CD4-positive, alpha-beta T cell treated with Interleukin-10 for 1 hour (primary cell): ENCODE measurements around the gene INHBC.
A peak's percentile ranks its signal among the peaks of the same experiment; 100 is the strongest.

Experiments
- DNase-seq: peaks from one replicate; pipeline ENCODE4 v3.0.0-alpha.2; 2020

INHBC gene

GRCh38 chr12:57470286-57470969, 35.8 kb downstream of the INHBC start:
- DNase-seq: no peak

GRCh38 chr12:57470970-57471656, 36.5 kb downstream of the INHBC start:
- DNase-seq: no peak

GRCh38 chr12:57471661-57472060, 37.1 kb downstream of the INHBC start:
- no peak for DNase-seq

GRCh38 chr12:57472391-57472790, 37.8 kb downstream of the INHBC start:
- no peak for DNase-seq

- DNase-seq: no peak
These were observed 38.8 kb downstream of the INHBC start for GRCh38 chr12:57473392-57473791.

DNA sequence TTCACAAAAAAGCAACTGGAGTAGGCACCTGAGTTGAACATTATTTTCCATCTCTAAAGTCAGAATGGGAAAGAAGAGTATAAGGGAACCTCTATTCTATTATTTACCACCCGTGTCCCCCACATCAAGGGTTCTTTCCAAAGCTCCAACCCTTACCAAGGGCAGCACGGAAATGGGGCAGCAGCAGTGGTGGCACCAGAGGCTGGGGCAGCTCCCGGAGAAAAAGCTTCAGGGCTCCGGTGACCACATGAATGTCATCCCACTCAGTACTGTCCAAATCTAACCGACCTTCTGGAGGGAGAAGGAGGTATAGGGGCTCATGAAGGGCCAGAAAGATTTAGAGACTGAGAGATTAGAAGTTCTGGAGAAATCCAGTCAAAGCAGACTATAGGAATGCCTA, 39.3 kb downstream of the INHBC start:
- DNase-seq: no peak

GRCh38 chr12:57474430-57474829, 39.8 kb downstream of the INHBC start:
- no peak for DNase-seq

DNA sequence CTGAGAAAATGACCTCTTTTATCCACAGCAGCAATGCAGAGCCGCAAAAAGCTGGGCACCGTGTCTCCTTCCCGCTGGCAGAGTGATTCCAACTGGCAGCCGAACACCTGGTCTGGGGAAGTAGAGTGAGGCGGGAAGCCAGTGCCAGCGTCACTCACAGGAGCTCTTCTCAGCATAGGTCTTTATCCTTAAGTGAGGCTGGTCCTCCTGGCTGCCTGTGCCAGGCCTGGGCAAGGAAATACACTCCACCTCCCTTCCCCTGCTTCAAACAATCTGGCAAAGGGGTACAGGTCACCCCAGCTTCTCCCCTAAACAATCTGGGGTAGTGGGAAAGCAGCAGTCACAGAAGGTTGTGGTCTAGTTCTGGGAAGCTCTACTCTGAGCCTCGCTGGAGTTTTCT, 40.3 kb downstream of the INHBC start:
- no peak for DNase-seq

- no peak for DNase-seq
These were observed 40.9 kb downstream of the INHBC start for GRCh38 chr12:57475271-57476161.

DNA sequence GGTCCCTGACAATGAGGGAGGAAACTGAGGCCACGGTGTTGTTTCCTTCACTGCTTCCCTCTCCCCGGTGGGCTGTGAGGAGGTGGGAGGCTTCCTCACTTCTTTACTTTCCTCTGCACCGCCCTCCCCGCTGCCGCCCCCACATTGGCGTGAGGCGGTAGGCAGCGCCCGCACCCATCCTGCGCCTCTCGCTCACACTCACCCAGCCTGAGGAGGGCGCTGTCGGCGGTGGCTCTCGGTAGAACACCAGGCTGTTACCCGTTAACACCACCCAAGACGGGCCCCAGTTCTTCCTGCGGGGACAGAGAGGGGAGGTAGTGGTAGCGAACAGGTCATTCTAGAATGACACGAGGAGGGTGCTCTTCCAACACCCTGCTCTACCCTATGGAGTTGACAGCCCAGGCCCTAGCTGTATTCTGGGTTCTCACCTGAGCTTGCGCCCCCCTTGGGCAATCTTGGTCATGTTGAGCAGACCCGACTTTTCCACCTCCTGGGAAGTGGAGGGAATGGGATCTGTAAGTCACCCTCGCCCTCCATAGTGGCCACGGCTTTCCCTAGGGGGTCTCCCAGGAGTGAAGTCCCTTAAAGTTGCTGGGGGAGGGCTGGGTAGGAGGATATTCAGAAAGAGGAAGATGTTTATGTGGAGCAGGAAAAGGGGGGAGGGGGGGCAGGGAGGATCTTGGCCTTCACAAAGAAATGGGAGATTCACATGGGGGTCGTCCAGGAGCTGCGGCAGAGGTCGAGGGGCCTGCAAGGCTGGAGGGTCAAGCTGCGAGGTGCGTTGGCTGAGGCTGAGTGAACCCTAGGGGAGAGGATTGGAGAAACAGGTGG, 41.8 kb downstream of the INHBC start:
- DNase-seq: peak; percentile 82

- DNase-seq: no peak
These were observed 42.6 kb downstream of the INHBC start for GRCh38 chr12:57476993-57477709.

- DNase-seq: peak; percentile 78
These were observed 43.4 kb downstream of the INHBC start for GRCh38 chr12:57477710-57478681.

- DNase-seq: no peak
These were observed 44.4 kb downstream of the INHBC start for GRCh38 chr12:57479043-57479375.

DNA sequence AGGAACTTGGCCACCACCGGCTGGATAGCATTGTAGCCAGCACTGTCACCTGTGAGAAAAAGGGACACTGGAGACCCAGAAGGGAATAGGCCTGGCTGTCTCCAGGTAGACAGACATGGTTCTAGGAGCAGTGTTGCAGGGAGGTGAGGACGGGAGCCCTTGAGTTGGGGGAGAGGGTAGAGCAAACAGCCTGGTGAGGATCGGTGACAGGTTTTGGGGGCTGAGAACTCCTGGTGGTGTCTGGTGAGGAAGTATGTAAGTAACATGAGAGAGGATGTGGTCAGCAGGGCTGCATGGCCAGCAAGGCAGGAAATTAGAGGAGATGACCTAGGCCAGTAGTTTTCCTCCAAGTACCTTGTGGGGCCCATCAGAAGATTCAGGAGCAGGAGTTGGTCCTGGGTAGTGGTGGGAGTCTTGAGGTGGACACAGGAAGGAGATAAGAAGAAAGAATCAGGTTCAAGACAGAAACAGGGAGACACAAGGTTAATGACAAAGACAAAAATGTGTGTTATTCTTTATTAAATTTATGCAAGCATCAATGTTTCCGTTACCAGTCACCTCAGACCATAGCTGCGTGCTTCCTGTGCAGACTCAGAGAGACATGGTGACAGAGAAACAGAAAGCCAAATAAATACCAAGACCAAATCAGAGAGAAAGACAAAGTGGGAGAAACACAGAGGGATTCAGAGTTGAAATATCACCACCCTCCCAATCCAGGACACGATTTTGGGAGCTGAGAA, 45.0 kb downstream of the INHBC start, which contains the start of gene ARHGAP9:
ARHGAP9 (minus strand) TSS at position 491 of the 740 bp plus-strand sequence; CDS start at position 31, 460 bp downstream.
- peak; percentile 85 for DNase-seq

DNA sequence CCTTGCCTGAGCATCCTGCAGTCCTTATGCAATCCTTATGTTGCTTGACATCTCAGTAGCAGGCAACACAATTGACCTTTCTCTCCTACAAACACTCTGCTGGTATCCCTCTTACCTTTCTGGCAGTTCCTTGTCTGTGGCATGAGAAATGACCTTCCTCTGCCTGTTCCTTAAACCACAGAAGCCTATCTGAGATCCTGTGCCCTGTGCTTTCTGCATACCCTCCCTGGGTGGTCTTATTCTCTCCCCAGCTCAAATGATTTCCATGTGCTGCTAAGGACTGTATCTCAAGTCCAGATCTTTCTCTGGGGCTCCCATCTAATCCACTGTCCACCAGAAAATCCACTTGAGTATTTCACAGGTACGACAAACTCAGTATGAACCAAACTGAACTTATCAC, 47.1 kb downstream of the INHBC start:
- no peak for DNase-seq

- DNase-seq: no peak
These were observed 48.9 kb downstream of the INHBC start for GRCh38 chr12:57483466-57483865.

DNA sequence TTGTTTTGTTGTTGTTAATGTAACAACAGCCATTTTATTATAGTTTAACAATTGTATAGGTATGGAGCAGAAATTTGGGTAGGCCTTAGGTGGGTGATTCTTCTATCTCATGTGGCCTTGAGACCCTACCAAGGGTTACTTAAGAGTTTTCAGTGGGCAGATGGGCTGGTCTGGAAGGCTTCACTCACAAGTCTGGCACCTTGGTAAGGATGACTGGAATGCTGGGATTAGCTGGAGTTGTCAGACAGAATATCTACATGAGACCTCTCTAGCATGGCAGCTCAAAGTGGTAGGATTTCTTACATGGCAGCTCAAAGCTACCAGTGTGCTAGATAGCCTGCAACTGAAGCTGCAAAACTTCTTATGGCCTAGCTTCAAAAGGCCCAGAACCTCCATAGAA, 51.1 kb downstream of the INHBC start:
- DNase-seq: no peak

GRCh38 chr12:57487055-57487596, 52.5 kb downstream of the INHBC start:
- no peak for DNase-seq

- peak; percentile 96 for DNase-seq
These were observed 53.2 kb downstream of the INHBC start, which contains the start of gene MARS1 for GRCh38 chr12:57487597-57488401. Gene MARS1, plus strand, starts transcription at chr12:57488068. Its CDS starts 23 bp downstream, at chr12:57488091.
